ENCODE data around the gene ECPAS.
"Not testable (repeated sequence)": the region's sequence is repeated elsewhere in the genome, so short reads cannot be mapped to it uniquely, and the experiment has no call there.

The ECPAS gene

GRCh38 chr9:111525056-111525977 is 41.1 kb upstream of the ECPAS start, which contains the start of gene ZNF483:
Gene ZNF483, plus strand, starts transcription at chr9:111525179. Its CDS starts 2,217 bp downstream, at chr9:111527396.
- TF ChIP-seq CTCF (IDR thresholded peaks at IDR 0.05; ENCODE audit: low read depth, low read length), result no peak
- H3K4me1 ChIP-seq, result no peaks in the 10 kb centered on the region
- no peaks in the 10 kb centered on the region for H3K27me3 ChIP-seq
- DNase-seq, result peak; percentile 91
- H3K4me3 ChIP-seq (ENCODE audit: low read depth, low read length), result peak within 1 kb of the TSS; percentile 94
- H3K9me3 ChIP-seq, result no peaks in the 10 kb centered on the region
- peaks cover 8% of the 10 kb centered on the region for H3K36me3 ChIP-seq

- Histone ChIP-seq H3K9me3 (no peaks in the 10 kb centered on the region), H3K27me3 (no peaks in the 10 kb centered on the region), H3K4me1 (no peaks in the 10 kb centered on the region), H3K4me3 (ENCODE audit: low read depth, low read length) (peak overlapping the region; percentile 94), H3K36me3 (peaks cover 8% of the 10 kb centered on the region)
- DNase-seq, result no peak
- no peak for TF ChIP-seq CTCF (IDR thresholded peaks at IDR 0.05; ENCODE audit: low read depth, low read length)
Observed at GRCh38 chr9:111524731-111525055, 40.5 kb upstream of the ECPAS start.

GRCh38 chr9:111516061-111516465 is 31.9 kb upstream of the ECPAS start:
- TF ChIP-seq CTCF (IDR thresholded peaks at IDR 0.05; ENCODE audit: low read depth, low read length), result no peak
- Histone ChIP-seq H3K9me3 (no peaks in the 10 kb centered on the region; the same call in 1 of the 2 replicates), H3K4me3 (ENCODE audit: low read depth, low read length) (no peak overlapping the region), H3K36me3 (no peaks in the 10 kb centered on the region), H3K27me3 (no peaks in the 10 kb centered on the region), H3K4me1 (no peaks in the 10 kb centered on the region)
- peak; percentile 12 for DNase-seq

GRCh38 chr9:111514967-111515366 is 30.8 kb upstream of the ECPAS start:
- Histone ChIP-seq H3K4me3 (ENCODE audit: low read depth, low read length) (no peak overlapping the region), H3K4me1 (no peaks in the 10 kb centered on the region), H3K9me3 (no peaks in the 10 kb centered on the region; the same call in 1 of the 2 replicates), H3K27me3 (no peaks in the 10 kb centered on the region), H3K36me3 (no peaks in the 10 kb centered on the region)
- no peak for DNase-seq
- no peak for TF ChIP-seq CTCF (IDR thresholded peaks at IDR 0.05; ENCODE audit: low read depth, low read length)

- H3K36me3 ChIP-seq, result not testable (repeated sequence)
Observed at GRCh38 chr9:111511581-111511980, 27.4 kb upstream of the ECPAS start.

GRCh38 chr9:111502506-111502905 is 18.3 kb upstream of the ECPAS start:
- Histone ChIP-seq H3K4me3 (ENCODE audit: low read depth, low read length) (no peak overlapping the region), H3K4me1 (no peaks in the 10 kb centered on the region), H3K9me3 (no peaks in the 10 kb centered on the region), H3K36me3 (no peaks in the 10 kb centered on the region), H3K27me3 (no peaks in the 10 kb centered on the region)
- no peak for TF ChIP-seq CTCF (IDR thresholded peaks at IDR 0.05; ENCODE audit: low read depth, low read length)
- no peak for DNase-seq

More at GRCh38 chr9:111511581-111511980, 27.4 kb upstream of the ECPAS start:
- H3K4me3 ChIP-seq (ENCODE audit: low read depth, low read length); H3K27me3 ChIP-seq; H3K4me1 ChIP-seq; DNase-seq; H3K9me3 ChIP-seq: not testable (repeated sequence)

Measured in BE2C (cell line).